Embryonic facial prominence (tissue), 1 donor: ENCODE data around the gene CFP.

Experiments used
- DNase-seq: peaks from one replicate; pipeline ENCODE4 v3.0.0-alpha.2; 2016; ENCODE audit errors: extremely low spot score

Gene CFP

GRCh38 chrX:47574076-47574546 is 55.6 kb downstream of the CFP start:
- no peak for DNase-seq

- no peak for DNase-seq
Observed at GRCh38 chrX:47573341-47574075, 56.2 kb downstream of the CFP start.
